ENCODE data around the gene PPP1R15B.

PPP1R15B gene

DNA sequence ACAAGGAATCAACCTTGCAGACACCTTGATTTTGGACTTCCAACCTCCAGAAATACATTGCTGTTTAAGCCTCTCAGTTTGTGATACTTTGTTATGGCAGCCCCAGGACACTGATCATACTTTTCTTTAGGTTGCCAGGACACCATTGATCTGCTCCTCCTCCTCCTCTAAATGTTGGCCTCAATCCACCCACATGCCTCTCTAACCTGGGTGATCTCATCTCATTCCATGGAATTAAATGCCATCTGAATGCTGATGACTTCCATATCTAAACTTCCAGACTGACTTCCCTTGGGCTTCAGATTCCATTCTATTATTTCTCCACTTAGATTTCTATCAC is 7.4 kb upstream of the PPP1R15B start:
- FAIRE-seq, result no peak

GRCh38 chr1:204418174-204419063 is 6.8 kb upstream of the PPP1R15B start:
- FAIRE-seq, result no peak

DNA sequence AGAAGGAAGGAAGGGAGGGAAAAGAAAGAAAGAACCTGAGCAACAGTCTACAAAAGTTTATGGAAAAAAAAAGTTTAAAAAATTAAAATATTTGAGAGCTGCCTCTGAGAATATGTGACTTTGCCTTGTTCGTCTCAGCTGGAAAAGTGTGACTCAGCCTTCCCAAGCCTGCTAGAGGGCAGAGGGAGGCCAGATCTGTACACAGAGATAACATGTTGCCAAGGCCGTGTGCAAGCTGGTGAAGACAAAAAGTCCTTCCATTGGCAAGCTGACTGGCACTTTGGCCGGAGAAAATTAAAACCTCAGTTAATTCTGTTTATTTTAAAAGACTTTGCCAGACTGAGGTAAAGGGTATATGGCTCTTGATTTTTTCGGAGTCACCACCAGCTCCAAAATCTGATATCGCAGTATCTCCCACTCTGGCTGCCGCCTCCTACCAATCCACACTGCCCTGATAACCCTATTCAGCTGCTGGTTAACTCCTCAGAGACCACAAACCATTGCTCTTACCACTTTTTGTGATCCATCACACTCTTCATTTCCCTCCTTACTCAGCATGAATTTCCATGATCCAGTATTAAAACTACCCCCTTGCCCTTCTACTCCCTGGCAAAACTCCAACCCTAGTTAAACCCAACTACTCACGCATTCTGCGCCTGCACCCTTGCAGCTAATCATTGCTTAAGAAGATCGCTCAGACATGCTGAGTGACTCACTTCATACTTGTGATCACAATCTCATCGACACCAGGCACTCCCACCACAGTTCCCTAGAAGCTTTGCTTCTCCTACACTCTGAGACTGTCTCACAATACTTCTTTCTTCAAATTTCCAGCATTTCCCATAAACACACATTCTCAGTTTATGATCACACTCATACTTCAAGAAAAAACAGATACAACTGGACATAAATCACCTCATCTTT is 5.7 kb upstream of the PPP1R15B start:
- no peak for FAIRE-seq

DNA sequence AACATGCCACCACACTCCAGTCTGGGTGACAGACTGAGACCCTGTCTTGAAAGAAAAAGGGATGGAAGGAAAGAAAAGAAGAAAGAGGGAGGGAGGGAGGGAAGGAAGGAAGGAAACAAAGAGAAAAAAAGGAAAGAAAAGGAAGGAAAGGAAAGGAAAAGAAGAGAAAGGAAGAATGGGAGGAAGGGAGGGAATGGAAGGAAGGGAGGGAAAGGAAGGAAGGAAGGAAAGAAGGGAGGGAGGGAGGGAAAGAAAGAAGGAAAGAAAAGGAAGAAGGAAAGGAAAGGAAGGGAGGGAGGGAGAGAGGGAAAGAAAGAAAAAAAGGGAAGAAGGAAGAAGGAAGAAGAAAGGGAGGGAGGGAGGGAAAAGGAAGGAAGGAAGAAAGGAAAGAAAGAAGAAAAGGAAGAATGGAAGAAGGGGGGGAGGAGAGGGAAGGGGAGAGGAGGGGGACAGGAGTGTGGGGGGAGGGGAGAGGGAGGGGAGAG is 5.0 kb upstream of the PPP1R15B start:
- FAIRE-seq, result no peak

DNA sequence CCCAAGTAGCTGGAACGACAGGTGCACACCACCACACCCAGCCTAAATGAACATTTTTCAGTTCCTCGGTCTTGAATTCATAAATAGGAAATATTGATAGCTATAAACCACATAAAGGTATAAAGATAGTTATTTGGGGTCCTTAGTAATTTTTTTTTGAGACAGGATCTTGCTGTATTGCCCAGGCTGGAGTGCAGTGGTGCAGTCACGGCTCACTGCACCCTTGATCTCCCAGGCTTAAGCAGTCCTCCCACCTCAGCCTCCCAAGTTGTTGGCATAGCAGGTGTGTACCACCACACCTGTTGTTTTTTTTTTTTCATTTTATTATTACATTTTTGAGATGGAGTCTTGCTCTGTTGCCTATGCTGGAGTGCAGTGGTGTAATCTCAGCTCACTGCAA is 3.7 kb upstream of the PPP1R15B start:
- FAIRE-seq, result no peak

- FAIRE-seq, result no peak
Measured at GRCh38 chr1:204414016-204414415, 2.4 kb upstream of the PPP1R15B start.

- no peak for FAIRE-seq
Measured at GRCh38 chr1:204413170-204413535, 1.5 kb upstream of the PPP1R15B start.

DNA sequence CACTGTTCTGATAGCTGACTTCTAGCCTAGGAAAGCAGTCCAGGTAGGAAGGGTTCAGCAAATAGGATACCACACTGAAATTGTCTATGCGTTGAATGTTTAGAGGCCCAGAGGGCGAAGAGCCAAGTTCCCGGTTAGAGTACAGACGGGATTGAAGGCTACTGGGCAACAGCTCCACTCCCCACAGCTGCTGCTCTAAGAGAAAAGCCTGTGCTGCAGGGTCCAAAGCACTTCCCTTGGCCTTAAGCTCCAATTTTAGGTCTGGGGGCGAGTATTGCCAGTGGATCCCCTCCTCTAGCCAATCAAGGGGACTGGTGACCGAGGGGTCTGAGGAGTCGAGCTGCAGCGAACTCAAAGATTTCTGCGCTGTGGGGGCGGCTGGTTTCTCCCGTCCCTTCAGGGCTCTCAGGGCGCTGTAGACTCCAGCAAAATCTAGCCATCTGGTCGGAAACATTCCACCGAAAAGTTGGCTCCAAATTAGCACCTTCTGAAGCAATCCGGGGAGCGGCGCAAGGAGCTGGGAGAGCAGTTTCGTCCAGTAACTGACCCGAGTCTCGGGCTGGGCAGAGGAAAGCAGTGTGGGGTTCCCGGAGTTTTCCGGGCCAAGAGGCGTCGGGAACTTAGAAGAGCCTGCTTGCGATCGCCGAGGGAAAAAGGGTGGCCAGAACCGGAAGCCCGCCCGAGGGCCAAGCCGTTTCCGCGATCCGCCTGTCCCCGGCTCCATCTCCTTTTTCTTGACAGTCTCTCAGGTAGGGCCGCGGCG is 748 bp downstream of the PPP1R15B start:
- FAIRE-seq, result no peak

DNA sequence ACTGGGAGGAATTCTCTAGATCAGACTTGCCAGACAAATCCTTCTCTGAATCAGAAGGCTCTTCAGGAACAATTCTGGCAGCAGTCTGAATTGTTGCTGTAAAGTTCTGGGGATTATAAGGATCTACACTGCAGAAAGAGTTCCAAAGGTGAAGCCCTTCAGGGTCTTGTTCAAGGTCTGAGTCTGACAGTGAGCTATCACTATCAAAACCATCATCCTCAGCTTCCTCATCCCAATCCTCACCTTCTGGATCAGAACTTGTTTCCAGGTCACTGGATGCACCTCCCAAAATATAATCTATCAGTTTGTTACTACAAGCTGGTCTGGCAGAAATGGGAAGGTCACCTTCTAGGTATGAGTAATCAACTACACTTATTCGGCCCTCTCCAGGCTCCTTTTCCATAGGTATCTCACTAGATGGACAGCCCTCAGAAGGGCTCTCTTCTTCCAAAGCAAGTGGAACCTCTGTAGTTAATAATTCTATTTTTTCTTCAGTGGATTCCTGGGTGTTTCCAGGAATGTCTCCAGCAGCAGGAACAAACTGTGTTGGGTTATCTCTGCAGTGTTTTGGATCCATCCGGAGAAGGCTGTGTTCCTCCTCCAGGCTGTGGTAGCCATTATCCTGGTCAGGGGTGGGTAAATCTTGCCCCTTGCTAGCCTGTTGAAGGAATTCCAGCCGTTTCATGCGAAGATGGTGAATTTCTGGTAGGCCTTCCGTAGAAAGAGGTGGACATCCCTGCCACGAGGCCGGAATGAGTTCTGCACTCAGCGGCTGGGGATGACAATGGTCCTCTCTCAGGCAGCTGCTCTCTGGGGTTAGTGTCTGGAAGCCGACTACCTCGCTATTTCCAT is 1.6 kb downstream of the PPP1R15B start:
- FAIRE-seq, result no peak

DNA sequence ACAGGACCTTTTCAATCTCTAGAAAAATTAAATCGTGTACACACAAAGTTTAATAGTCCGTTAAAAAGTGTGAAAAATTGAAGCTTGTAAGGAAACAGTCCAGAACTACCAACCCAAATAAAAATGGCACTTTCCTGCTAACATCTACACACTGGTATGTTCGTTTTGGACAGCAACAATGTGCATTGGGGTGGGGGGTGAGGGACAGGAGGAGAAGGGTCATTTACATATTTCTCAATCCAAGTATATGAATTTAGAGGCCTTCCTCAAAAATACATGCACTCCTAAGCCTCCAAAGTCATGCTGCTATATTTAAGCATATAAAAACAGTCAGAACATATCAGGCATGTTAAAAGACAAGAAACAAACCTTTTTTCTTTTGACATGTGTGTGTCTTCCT is 2.5 kb downstream of the PPP1R15B start:
- FAIRE-seq, result no peak

GRCh38 chr1:204408602-204409001 is 3.0 kb downstream of the PPP1R15B start:
- FAIRE-seq, result no peak

GRCh38 chr1:204408074-204408507 is 3.5 kb downstream of the PPP1R15B start:
- no peak for FAIRE-seq

DNA sequence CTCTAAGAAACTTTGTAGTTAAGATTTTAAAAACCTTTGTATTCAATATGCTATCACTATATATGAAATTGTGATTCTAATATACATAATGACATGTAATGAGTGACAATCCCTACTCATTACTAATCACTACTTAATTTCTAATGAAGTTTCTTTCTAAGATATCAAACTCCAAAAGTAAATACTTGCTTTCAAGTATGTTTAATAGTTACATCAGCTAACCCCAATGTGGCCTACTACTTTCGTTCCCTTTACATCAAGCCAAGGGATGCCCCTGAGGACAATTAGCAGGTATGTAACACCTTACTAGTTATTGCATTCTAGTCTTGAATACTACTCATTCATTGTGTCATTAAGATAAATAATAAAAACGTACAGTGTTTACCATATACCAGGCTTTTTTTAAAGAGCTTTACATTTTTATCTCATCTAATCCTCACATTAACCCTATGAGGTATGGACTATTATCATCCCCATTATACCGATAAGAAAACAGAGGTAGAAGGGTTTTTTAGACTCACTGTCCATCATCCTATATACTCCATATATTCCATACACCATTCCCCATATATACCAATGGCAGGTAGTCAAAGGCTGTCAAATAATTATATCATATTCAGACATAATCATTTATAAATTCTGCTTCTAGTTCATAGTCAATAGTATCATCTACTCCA is 4.2 kb downstream of the PPP1R15B start:
- FAIRE-seq, result peak; percentile 55

DNA sequence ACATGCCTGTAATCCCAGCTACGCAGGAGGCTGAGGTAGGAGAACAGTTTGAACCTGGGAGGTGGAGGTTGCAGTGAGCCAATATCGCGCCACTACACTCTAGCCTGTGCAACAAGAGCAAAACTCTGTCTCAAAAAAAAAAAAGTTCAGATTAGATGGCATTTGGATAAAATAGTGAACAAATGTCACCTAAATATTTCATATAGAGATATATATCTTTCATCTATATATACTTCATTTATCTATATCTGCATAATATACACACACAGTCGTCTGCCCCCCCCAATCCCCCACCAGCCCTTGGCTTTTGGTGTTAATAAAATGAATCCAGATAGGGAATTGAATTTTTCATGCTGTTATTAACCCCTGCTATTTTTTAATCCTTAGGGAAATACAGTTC is 5.0 kb downstream of the PPP1R15B start:
- no peak for FAIRE-seq

DNA sequence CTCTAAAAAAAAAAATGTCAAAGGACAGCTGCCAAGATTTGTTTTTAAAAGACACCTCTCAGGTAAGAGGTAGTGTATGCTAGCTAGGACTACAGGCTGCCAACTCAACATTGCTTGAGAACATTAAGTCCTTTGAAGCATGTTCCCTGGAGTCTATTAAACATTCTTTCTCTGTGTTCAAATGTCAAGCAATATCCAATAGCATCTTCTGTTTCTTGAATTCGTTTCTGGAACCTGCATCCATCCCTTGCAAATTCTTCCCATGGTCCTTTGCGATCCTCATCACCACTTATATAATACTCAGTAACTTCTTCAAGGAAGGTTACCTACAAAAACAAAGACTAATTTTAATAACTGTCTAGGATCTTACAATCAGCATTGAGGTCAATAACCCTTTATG is 5.6 kb downstream of the PPP1R15B start:
- no peak for FAIRE-seq

GRCh38 chr1:204404629-204405028 is 7.0 kb downstream of the PPP1R15B start:
- no peak for FAIRE-seq

DNA sequence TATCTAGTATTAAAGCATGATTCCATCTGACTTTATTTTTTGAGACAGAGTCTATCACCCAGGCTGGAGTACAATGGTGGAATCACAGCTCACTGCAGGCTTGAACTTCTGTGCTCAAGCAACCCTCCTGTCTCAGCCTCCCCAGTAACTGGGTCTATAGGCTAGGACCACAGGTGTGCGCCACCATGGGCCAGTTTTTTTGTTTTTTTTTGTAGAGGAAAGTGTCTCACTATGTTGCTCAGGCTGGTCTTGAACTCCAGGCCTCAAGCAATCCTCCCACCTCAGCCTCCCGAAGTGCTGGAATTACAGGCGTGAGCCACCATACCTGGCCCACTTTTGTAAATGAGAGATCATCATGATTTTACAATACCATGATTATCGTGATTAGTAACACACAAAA is 9.2 kb downstream of the PPP1R15B start:
- no peak for FAIRE-seq

- FAIRE-seq, result no peak
Measured at GRCh38 chr1:204401730-204402129, 9.9 kb downstream of the PPP1R15B start.

DNA sequence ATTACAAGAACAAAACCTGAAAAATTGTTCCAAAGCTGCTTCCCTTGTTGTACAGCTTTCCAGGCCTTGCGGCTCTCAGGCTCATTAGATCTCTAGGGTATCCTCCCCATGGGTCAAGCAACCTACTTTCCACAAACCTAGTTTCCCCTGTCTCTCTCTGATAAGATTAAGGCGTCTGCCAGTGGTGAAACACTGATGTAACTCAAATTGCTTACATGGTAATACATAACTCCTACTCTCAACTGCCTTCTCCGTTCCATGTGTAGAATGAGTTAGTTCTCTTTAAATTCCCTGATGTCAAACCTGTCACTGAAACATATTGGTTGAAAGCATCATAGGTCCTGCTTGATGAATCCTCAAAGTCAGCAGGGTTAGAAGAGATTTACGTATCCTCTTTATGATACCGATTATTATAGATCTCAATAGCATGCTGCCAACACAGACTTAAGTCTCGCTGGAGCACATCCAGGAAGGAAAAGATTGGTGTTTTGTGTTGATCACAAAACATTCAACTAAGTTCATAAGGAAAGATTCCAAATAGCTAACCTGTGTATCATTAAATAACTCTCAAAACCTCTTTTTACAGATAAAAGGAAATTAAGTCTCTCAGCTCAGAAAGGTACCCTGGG is 10.6 kb downstream of the PPP1R15B start:
- FAIRE-seq, result no peak

GRCh38 chr1:204398197-204399125 is 13.2 kb downstream of the PPP1R15B start:
- FAIRE-seq, result peak; percentile 30
